D721Med (cell line): Measurements from ENCODE around the gene CD6.

Experiments
- DNase-seq: peaks from one replicate; pipeline ENCODE4 v3.0.0; 2011; ENCODE audit warnings: low spot score; ENCODE audit not compliant: insufficient read length
- FAIRE-seq: peaks from 2 replicates; lab custom pipeline; 2011; peaks lifted over from hg19 to GRCh38; lab: Jason Lieb, UNC
- CTCF ChIP-seq: IDR thresholded peaks from 2 replicates; pipeline ENCODE4 v1.5.1; 2012; ENCODE audit warnings: mild to moderate bottlenecking, control low read depth; ENCODE audit not compliant: insufficient read depth; ENCODE audit errors: missing control alignments

CD6 gene

DNA sequence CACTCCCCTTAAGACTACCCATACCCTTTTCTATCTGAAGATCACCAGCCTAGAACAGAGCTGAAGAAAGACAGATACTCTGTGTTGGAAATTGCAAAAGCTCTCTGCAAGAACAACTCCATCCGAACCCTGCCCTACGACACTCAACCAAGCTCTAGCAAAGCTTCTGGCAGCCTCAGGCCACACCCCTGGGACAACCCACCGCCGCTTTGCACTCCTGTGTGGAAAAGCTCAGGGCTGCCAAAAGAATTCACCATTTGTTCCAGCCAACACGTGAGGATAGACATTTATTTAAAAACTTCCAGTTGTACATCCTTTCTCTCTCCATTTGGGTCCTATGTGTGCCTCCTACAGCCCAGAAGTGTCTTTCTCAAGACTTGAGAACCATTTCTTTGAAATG is 68.4 kb downstream of the CD6 start:
- no peak for DNase-seq
- no peak for FAIRE-seq
- TF ChIP-seq CTCF, result no peak

DNA sequence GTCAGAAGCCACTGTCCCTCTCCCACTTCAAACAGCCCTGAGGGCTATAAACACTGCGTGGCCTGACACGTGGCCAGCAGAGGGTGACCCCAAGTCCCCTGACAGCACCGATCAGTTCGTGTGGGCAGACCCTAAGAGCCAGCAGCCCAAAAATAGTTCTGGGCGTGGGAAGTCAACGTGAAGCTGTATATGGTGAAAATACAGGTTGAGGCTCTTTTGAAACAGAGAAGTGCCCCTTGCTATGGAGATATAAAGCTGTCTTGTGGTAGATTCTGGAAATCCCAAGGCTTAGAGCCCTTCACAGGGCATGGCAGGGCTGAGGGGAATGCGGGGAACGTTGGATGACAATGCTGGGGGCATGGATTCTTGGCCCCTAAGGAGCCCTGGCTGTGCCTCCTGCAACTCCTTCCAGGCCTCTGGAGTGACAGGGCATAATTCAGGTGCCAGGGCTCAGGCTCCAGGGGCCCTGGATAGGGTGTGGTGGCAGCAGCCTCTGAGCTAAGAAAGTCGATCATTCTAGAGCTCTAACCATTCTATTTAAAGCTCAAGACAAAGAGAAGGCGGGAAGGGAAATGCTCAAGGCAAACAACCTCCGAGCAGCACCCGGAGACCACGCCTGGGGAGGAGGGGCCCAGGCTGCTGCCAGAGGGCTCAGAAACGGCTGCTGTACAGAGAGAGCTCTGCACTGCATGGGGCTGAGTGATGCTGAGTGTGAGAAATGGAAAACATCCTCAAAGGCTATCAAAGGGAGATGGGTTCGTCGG is 70.5 kb downstream of the CD6 start:
- DNase-seq (no peak), FAIRE-seq (no peak)

DNA sequence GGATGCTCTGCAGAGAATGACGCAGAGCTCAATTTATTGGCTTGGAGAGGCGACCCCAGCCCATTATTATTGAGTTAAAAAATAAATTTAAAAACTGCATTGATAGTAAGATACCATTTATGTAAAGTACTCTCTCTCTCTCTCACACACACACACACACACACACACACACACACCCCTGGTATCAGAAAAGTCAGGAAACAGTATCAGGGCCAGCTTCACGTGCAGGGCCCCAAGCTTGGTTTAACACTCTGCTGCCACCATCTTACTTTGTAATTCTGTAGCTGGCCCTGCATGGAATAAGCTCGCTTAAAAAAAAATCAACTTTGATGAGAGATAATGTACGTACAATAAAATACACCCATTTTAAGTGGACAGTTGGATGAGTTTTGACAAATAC is 71.1 kb downstream of the CD6 start:
- no peak for FAIRE-seq
- DNase-seq, result no peak
- TF ChIP-seq CTCF, result no peak

More for the DNA sequence above, 70.5 kb downstream of the CD6 start:
- no peak for TF ChIP-seq CTCF

DNA sequence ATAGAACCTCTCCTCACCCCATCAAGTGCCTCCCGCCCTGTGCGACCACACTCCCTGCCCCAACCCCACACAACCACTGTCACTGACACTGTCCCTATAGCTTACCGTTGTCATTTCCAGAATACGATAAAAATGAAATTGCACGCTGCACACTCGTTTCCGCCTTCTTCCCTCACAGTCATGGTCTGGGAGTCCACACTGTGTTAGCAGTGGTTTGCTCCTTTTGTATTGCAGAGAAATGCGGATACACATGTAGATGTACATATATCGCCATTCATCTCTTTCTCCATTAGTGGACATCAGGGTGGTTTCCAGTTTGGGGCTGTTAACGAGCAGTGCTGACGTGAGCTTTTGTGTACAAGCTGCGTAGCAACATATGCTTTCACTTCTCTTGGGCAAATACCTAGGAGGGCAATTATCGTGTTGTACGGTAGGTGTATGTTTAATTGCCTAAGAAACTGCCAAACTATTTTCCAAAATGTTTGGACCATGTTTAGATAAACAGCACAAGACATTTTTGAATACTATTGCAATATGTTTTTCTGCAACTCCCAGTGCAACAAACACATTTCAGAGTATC is 71.6 kb downstream of the CD6 start:
- FAIRE-seq (no peak), DNase-seq (no peak)
- no peak for TF ChIP-seq CTCF

- DNase-seq (no peak), FAIRE-seq (no peak)
- no peak for TF ChIP-seq CTCF
Measured at GRCh38 chr11:61045271-61045670, 73.8 kb downstream of the CD6 start.

- TF ChIP-seq CTCF, result no peak
- FAIRE-seq (no peak), DNase-seq (no peak)
Measured at GRCh38 chr11:61046833-61047232, 75.4 kb downstream of the CD6 start.
